Stimulated activated naive CD8-positive, alpha-beta T cell treated with anti-CD3 and anti-CD28 coated beads, Interleukin-15, Interleukin-2, amounts not matched to agents 100 ng/mL and 50 ng/mL, for 24 hours (primary cell): ENCODE measurements around the gene ANXA11.
A peak's percentile ranks its signal among the peaks of the same experiment; 100 is the strongest.
"Not testable (repeated sequence)": the region's sequence is repeated elsewhere in the genome, so short reads cannot be mapped to it uniquely, and the experiment has no call there.

Source experiments
- H3K27ac Mint-ChIP-seq: one replicate; pipeline ENCODE4 v1.8.0; 2021; ENCODE audit warnings: mild to moderate bottlenecking, mixed read lengths
- H3K27me3 Mint-ChIP-seq: one replicate; pipeline ENCODE4 v1.8.0; 2021; ENCODE audit warnings: mixed read lengths
- H3K36me3 Mint-ChIP-seq: one replicate; pipeline ENCODE4 v1.8.0; 2021; ENCODE audit warnings: low read depth, mixed read lengths
- H3K4me1 Mint-ChIP-seq: one replicate; pipeline ENCODE4 v1.8.0; 2021; ENCODE audit warnings: low read depth, mixed read lengths
- H3K4me3 Mint-ChIP-seq: one replicate; pipeline ENCODE4 v1.8.0; 2021; ENCODE audit warnings: mild to moderate bottlenecking, mixed read lengths
- H3K9me3 Mint-ChIP-seq: one replicate; pipeline ENCODE4 v1.8.0; 2021; ENCODE audit warnings: mixed read lengths

Gene ANXA11

GRCh38 chr10:80205477-80206276 lies at the start of gene ANXA11:
Gene ANXA11, minus strand, starts transcription at chr10:80205537. Its CDS starts 32,676 bp downstream, at chr10:80172861.
- Mint-ChIP-seq H3K4me3 (peak within 1 kb of the TSS; percentile 89), H3K27me3 (no peaks in the 10 kb centered on the region), H3K4me1 (peaks cover 54% of the 10 kb centered on the region), H3K36me3 (peaks cover 16% of the 10 kb centered on the region), H3K27ac (peak within 1 kb of the TSS; percentile 85), H3K9me3 (no peaks in the 10 kb centered on the region)

- H3K4me3 Mint-ChIP-seq = not testable (repeated sequence)
- H3K27me3 Mint-ChIP-seq = peaks cover 14% of the 10 kb centered on the region
Measured at GRCh38 chr10:80254726-80255125, 49.4 kb upstream of the ANXA11 start.

GRCh38 chr10:80253963-80254271 lies 48.6 kb upstream of the ANXA11 start:
- not testable (repeated sequence) for H3K27ac Mint-ChIP-seq, H3K4me3 Mint-ChIP-seq, H3K9me3 Mint-ChIP-seq, H3K36me3 Mint-ChIP-seq, H3K4me1 Mint-ChIP-seq
- peaks cover 14% of the 10 kb centered on the region for H3K27me3 Mint-ChIP-seq

More at GRCh38 chr10:80254726-80255125, 49.4 kb upstream of the ANXA11 start:
- not testable (repeated sequence) for H3K9me3 Mint-ChIP-seq, H3K27ac Mint-ChIP-seq, H3K4me1 Mint-ChIP-seq, H3K36me3 Mint-ChIP-seq

GRCh38 chr10:80253266-80253962 lies 48.1 kb upstream of the ANXA11 start:
- no peak overlapping the region for H3K4me3 Mint-ChIP-seq
- no peak overlapping the region for H3K27ac Mint-ChIP-seq

GRCh38 chr10:80252296-80252887 lies 47.1 kb upstream of the ANXA11 start:
- peaks cover 3% of the 10 kb centered on the region for H3K4me1 Mint-ChIP-seq
- H3K27ac Mint-ChIP-seq = no peak overlapping the region
- no peaks in the 10 kb centered on the region for H3K36me3 Mint-ChIP-seq
- H3K27me3 Mint-ChIP-seq = peaks cover 14% of the 10 kb centered on the region
- H3K4me3 Mint-ChIP-seq = no peak overlapping the region
- no peaks in the 10 kb centered on the region for H3K9me3 Mint-ChIP-seq

More at GRCh38 chr10:80253266-80253962, 48.1 kb upstream of the ANXA11 start:
- Mint-ChIP-seq H3K4me1 (peaks cover 3% of the 10 kb centered on the region), H3K36me3 (no peaks in the 10 kb centered on the region), H3K27me3 (peaks cover 14% of the 10 kb centered on the region), H3K9me3 (no peaks in the 10 kb centered on the region)

- H3K27ac Mint-ChIP-seq, H3K4me3 Mint-ChIP-seq, H3K9me3 Mint-ChIP-seq, H3K4me1 Mint-ChIP-seq, H3K36me3 Mint-ChIP-seq: not testable (repeated sequence)
- H3K27me3 Mint-ChIP-seq = peaks cover 14% of the 10 kb centered on the region
Measured at GRCh38 chr10:80251703-80252280, 46.5 kb upstream of the ANXA11 start.

GRCh38 chr10:80250399-80250798 lies 45.1 kb upstream of the ANXA11 start:
- H3K27me3 Mint-ChIP-seq = peaks cover 14% of the 10 kb centered on the region
- not testable (repeated sequence) for H3K36me3 Mint-ChIP-seq, H3K27ac Mint-ChIP-seq, H3K4me3 Mint-ChIP-seq, H3K9me3 Mint-ChIP-seq, H3K4me1 Mint-ChIP-seq

- H3K9me3 Mint-ChIP-seq, H3K4me3 Mint-ChIP-seq, H3K4me1 Mint-ChIP-seq, H3K27ac Mint-ChIP-seq, H3K36me3 Mint-ChIP-seq: not testable (repeated sequence)
- H3K27me3 Mint-ChIP-seq = peaks cover 14% of the 10 kb centered on the region
Measured at GRCh38 chr10:80249906-80250305, 44.6 kb upstream of the ANXA11 start.

GRCh38 chr10:80247611-80248010 lies 42.3 kb upstream of the ANXA11 start:
- not testable (repeated sequence) for H3K27me3 Mint-ChIP-seq, H3K4me3 Mint-ChIP-seq, H3K4me1 Mint-ChIP-seq, H3K36me3 Mint-ChIP-seq, H3K27ac Mint-ChIP-seq, H3K9me3 Mint-ChIP-seq

GRCh38 chr10:80244371-80244770 lies 39.0 kb upstream of the ANXA11 start:
- not testable (repeated sequence) for H3K27me3 Mint-ChIP-seq, H3K9me3 Mint-ChIP-seq, H3K4me1 Mint-ChIP-seq, H3K36me3 Mint-ChIP-seq, H3K27ac Mint-ChIP-seq, H3K4me3 Mint-ChIP-seq

GRCh38 chr10:80242341-80242740 lies 37.0 kb upstream of the ANXA11 start:
- not testable (repeated sequence) for H3K4me3 Mint-ChIP-seq, H3K27me3 Mint-ChIP-seq, H3K9me3 Mint-ChIP-seq, H3K4me1 Mint-ChIP-seq, H3K27ac Mint-ChIP-seq, H3K36me3 Mint-ChIP-seq

GRCh38 chr10:80236457-80236856 lies 31.1 kb upstream of the ANXA11 start:
- not testable (repeated sequence) for H3K9me3 Mint-ChIP-seq, H3K36me3 Mint-ChIP-seq, H3K27ac Mint-ChIP-seq, H3K27me3 Mint-ChIP-seq, H3K4me1 Mint-ChIP-seq, H3K4me3 Mint-ChIP-seq

- H3K4me3 Mint-ChIP-seq, H3K9me3 Mint-ChIP-seq, H3K27me3 Mint-ChIP-seq, H3K27ac Mint-ChIP-seq, H3K4me1 Mint-ChIP-seq, H3K36me3 Mint-ChIP-seq: not testable (repeated sequence)
Measured at GRCh38 chr10:80234331-80235235, 29.2 kb upstream of the ANXA11 start.

- H3K27ac Mint-ChIP-seq, H3K4me3 Mint-ChIP-seq, H3K4me1 Mint-ChIP-seq, H3K36me3 Mint-ChIP-seq, H3K27me3 Mint-ChIP-seq, H3K9me3 Mint-ChIP-seq: not testable (repeated sequence)
Measured at GRCh38 chr10:80233871-80234270, 28.5 kb upstream of the ANXA11 start.

- not testable (repeated sequence) for H3K4me1 Mint-ChIP-seq, H3K27ac Mint-ChIP-seq, H3K9me3 Mint-ChIP-seq
Measured at GRCh38 chr10:80226723-80227122, 21.4 kb upstream of the ANXA11 start.

More at GRCh38 chr10:80226723-80227122, 21.4 kb upstream of the ANXA11 start:
- not testable (repeated sequence) for H3K4me3 Mint-ChIP-seq, H3K27me3 Mint-ChIP-seq, H3K36me3 Mint-ChIP-seq
